Liver (tissue), 9 donors: ENCODE data around the gene TJP2. TPM values are rescaled to one million over a fixed set of nuclear protein-coding genes. Genes with fewer than 3 reads are reported as not detected.

ENCODE experiments used
- DNase-seq: peaks from one replicate; pipeline ENCODE4 v3.0.0-alpha.2; 2017; ENCODE audit warnings: low spot score
- H3K27ac ChIP-seq, 2 donors: one replicate each; pipeline ENCODE4 v1.7.0; 2013; ENCODE audit warnings: inconsistent platforms in 2 of 2, low read length in 2 of 2, control low read depth in 1 of 2, low read depth in 1 of 2, mild to moderate bottlenecking in 1 of 2
- H3K27me3 ChIP-seq, 4 donors: one replicate each; pipeline versions ENCODE4 v1.6.1 to v1.7.0; 2013; ENCODE audit warnings: low read length in 3 of 4, inconsistent platforms in 1 of 4, mild to moderate bottlenecking in 1 of 4, moderate library complexity in 1 of 4; ENCODE audit not compliant: control insufficient read depth in 4 of 4, insufficient read depth in 4 of 4
- H3K36me3 ChIP-seq, 4 donors: one replicate each; pipeline versions ENCODE4 v1.6.1 to v1.7.0; 2013; ENCODE audit warnings: low read length in 3 of 4, mild to moderate bottlenecking in 3 of 4, low read depth in 1 of 4, moderate library complexity in 1 of 4; ENCODE audit not compliant: control insufficient read depth in 4 of 4, insufficient read depth in 3 of 4
- H3K4me1 ChIP-seq, 4 donors: one replicate each; pipeline versions ENCODE4 v1.6.1 to v1.7.0; 2013; ENCODE audit warnings: low read length in 3 of 4, mild to moderate bottlenecking in 3 of 4, moderate library complexity in 1 of 4; ENCODE audit not compliant: control insufficient read depth in 4 of 4, insufficient read depth in 4 of 4
- H3K4me3 ChIP-seq, 3 donors: one replicate each; pipeline versions ENCODE4 v1.6.1 to v1.7.0; 2013; ENCODE audit warnings: low read length in 3 of 3, control low read depth in 1 of 3, low read depth in 1 of 3, mild to moderate bottlenecking in 1 of 3
- H3K9ac ChIP-seq, 2 donors: one replicate each; pipeline ENCODE4 v1.7.0; 2013; ENCODE audit warnings: low read length in 2 of 2, mild to moderate bottlenecking in 2 of 2, moderate library complexity in 2 of 2, control low read depth in 1 of 2, low read depth in 1 of 2
- H3K9me3 ChIP-seq, 4 donors: one replicate each; pipeline versions ENCODE4 v1.6.1 to v1.7.0; 2013; ENCODE audit warnings: low read length in 3 of 4; ENCODE audit not compliant: control insufficient read depth in 4 of 4
- EGR1 ChIP-seq, 2 donors: IDR thresholded peaks; 2 replicates each; pipeline ENCODE4 v1.6.1; 2016 to 2018; ENCODE audit warnings: antibody characterized with exemption in 2 of 2, low read depth in 2 of 2
- FOXA1 ChIP-seq: IDR thresholded peaks from 2 replicates; pipeline ENCODE4 v1.6.1; 2016; ENCODE audit warnings: antibody characterized with exemption
- FOXA2 ChIP-seq: IDR thresholded peaks from 2 replicates; pipeline ENCODE4 v1.6.1; 2016; ENCODE audit warnings: antibody characterized with exemption
- GABPA ChIP-seq, 2 donors: IDR thresholded peaks in 1 of 2; conservative IDR thresholded peaks in 1 of 2; 2 replicates each; pipeline ENCODE4 v1.6.1; 2016; ENCODE audit warnings: antibody characterized with exemption in 2 of 2, mild to moderate bottlenecking in 1 of 2, moderate library complexity in 1 of 2
- HNF4A ChIP-seq, 2 donors: conservative IDR thresholded peaks; 2 replicates each; pipeline ENCODE4 v1.6.1; 2016; ENCODE audit warnings: antibody characterized with exemption in 2 of 2, mild to moderate bottlenecking in 2 of 2
- HNF4G ChIP-seq: IDR thresholded peaks from 2 replicates; pipeline ENCODE4 v1.6.1; 2016; ENCODE audit warnings: antibody characterized with exemption
- JUND ChIP-seq, 2 donors: IDR thresholded peaks; 2 replicates each; pipeline ENCODE4 v1.6.1; 2016; ENCODE audit warnings: antibody characterized with exemption in 2 of 2
- NR2F2 ChIP-seq: IDR thresholded peaks from 2 replicates; pipeline ENCODE4 v1.6.1; 2016; ENCODE audit warnings: antibody characterized with exemption
- RAD21 ChIP-seq, 2 donors: IDR thresholded peaks; 2 replicates each; pipeline ENCODE4 v1.6.1; 2016; ENCODE audit warnings: antibody characterized with exemption in 2 of 2, mild to moderate bottlenecking in 2 of 2
- RXRA ChIP-seq, 2 donors: IDR thresholded peaks; 2 replicates each; pipeline ENCODE4 v1.6.1; 2017 to 2018; ENCODE audit warnings: antibody characterized with exemption in 2 of 2, mild to moderate bottlenecking in 1 of 2
- SP1 ChIP-seq: IDR thresholded peaks from 2 replicates; pipeline ENCODE4 v1.6.1; 2018; ENCODE audit warnings: antibody characterized with exemption, mild to moderate bottlenecking
- TAF1 ChIP-seq: conservative IDR thresholded peaks from 2 replicates; pipeline ENCODE4 v1.6.1; 2016; ENCODE audit warnings: antibody characterized with exemption, mild to moderate bottlenecking
- YY1 ChIP-seq: IDR thresholded peaks from 2 replicates; pipeline ENCODE4 v1.6.1; 2016; ENCODE audit warnings: antibody characterized with exemption, mild to moderate bottlenecking
- WGBS: extraction: QIAGEN DNeasy Blood & Tissue Kit; methylation state at CpG from one replicate; pipeline ENCODE4 v1.1.7; 2013; 5-methylcytosine and 5-hydroxymethylcytosine counted together
- polyA plus RNA-seq, 2 donors: library from polyadenylated mRNA; stranded (reverse) in 1 of 2; unstranded in 1 of 2; fragments of 200-250 nt in 1 of 2; fragments of >200 nt in 1 of 2; fragmentation: Nextera tagmentation in 1 of 2; extraction: Ambion mirVana in 1 of 2; gene quantifications; one replicate each; pipeline versions ENCODE4 v1.2.1 to v1.2.3, GENCODE V29; 2013 to 2015
- total RNA-seq, 2 donors: library from RNA; depleted of rRNA; stranded (reverse); fragments of >200 nt; gene quantifications; one replicate each; pipeline ENCODE4 v1.2.3, GENCODE V29; 2014
- TF ChIP-seq, protein P1 (sequence below): fragments of 150-350 bp; IDR thresholded peaks from 2 replicates; pipeline ENCODE4 v1.5.1; 2017; ENCODE audit warnings: improper control_type of control experiment, low read depth, low read length; ENCODE audit not compliant: missing input control
- TF ChIP-seq, protein P2 (sequence below): IDR thresholded peaks from 2 replicates; pipeline ENCODE4 v1.6.1; 2016; ENCODE audit warnings: antibody characterized with exemption
- TF ChIP-seq, protein P3 (sequence below): IDR thresholded peaks from 2 replicates; pipeline ENCODE4 v1.6.1; 2016; ENCODE audit warnings: antibody characterized with exemption
- TF ChIP-seq, protein P4 (sequence below): IDR thresholded peaks from 2 replicates; pipeline ENCODE4 v1.6.1; 2016; ENCODE audit warnings: antibody characterized with exemption, mild to moderate bottlenecking
- TF ChIP-seq, protein P5 (sequence below): IDR thresholded peaks from 2 replicates; pipeline ENCODE4 v1.6.1; 2016; ENCODE audit warnings: antibody characterized with exemption
- donor health status: healthy.
- donor health status: healthy.
- donor health status: healthy.
- donor health status: healthy.
- donor health status: healthy.

The TJP2 gene
- total and polyA plus RNA-seq, 4 donors, result 23.2 to 74.0 (median 32.6) TPM

DNA sequence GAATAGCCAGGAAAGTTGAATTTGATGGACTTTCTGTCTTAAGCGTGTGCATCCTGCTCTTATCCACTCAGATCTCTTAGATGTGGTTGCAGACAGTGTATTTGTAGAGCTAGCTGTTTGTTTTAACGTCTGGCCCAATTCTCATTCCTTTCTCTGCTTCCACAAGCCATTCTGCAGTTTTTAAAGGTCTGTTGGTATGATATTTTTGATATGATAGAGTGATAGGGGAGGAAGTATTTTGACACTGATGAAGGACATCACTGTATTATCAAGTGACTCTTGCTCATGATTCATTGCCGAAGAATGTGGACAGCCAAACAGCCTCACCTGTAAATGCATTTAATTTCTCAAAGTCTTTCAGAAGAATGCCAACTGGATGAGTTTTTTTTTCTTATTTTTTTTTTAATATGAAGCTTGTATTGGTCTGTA is 4.5 kb downstream of the TJP2 start:
- H3K27me3 ChIP-seq, result no peaks in the 10 kb centered on the region
- peaks cover 8 to 52% (median 20%) of the 10 kb centered on the region in 4 donors for H3K4me1 ChIP-seq
- peak overlapping the region; percentile 78 to 83 for H3K27ac ChIP-seq
- no peaks in the 10 kb centered on the region for H3K9me3 ChIP-seq
- peak overlapping the region; percentile 32 to 45 for H3K9ac ChIP-seq
- peak overlapping the region in 2 of 3 donors; percentile 21 to 74 for H3K4me3 ChIP-seq
- DNase-seq, result no peak
- H3K36me3 ChIP-seq, result peaks cover 0 to 8% (median 2%) of the 10 kb centered on the region in 4 donors
- TF ChIP-seq RAD21 (IDR thresholded peaks at IDR 0.05) (no peak), JUND (IDR thresholded peaks at IDR 0.05) (peak in 1 of 2 donors; percentile 26), EGR1 (IDR thresholded peaks at IDR 0.05; ENCODE audit: low read depth in 2 of 2) (no peak)
- TF ChIP-seq, protein P1, sequence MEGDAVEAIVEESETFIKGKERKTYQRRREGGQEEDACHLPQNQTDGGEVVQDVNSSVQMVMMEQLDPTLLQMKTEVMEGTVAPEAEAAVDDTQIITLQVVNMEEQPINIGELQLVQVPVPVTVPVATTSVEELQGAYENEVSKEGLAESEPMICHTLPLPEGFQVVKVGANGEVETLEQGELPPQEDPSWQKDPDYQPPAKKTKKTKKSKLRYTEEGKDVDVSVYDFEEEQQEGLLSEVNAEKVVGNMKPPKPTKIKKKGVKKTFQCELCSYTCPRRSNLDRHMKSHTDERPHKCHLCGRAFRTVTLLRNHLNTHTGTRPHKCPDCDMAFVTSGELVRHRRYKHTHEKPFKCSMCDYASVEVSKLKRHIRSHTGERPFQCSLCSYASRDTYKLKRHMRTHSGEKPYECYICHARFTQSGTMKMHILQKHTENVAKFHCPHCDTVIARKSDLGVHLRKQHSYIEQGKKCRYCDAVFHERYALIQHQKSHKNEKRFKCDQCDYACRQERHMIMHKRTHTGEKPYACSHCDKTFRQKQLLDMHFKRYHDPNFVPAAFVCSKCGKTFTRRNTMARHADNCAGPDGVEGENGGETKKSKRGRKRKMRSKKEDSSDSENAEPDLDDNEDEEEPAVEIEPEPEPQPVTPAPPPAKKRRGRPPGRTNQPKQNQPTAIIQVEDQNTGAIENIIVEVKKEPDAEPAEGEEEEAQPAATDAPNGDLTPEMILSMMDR, result no peak
- WGBS, result 26% methylated on average over 3 of the region's 3 CpGs

DNA sequence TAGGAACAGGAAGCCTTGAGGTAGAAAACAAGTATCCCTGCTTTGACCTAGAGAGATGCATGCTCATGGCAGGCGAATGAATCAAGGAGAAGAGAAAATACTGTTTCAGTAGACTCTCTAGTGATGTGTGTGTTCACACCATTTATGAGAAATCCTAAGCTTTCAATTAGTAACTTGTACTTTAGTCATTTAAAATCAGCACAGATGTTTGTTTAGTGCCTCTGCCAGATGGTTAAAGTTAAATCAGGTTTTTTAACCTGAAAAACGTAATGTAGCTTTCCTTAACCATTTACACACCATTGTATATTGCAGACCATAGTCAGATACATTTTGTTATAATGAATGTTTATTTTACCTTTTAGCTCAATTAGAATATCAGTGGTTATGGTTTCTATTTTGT is 5.0 kb downstream of the TJP2 start:
- DNase-seq, result no peak
- H3K4me1 ChIP-seq, result peaks cover 8 to 52% (median 20%) of the 10 kb centered on the region in 4 donors
- no peak overlapping the region for H3K4me3 ChIP-seq
- H3K27ac ChIP-seq, result peak overlapping the region; percentile 78 to 83
- peaks cover 0 to 8% (median 2%) of the 10 kb centered on the region in 4 donors for H3K36me3 ChIP-seq
- H3K27me3 ChIP-seq, result no peaks in the 10 kb centered on the region
- H3K9ac ChIP-seq, result peak overlapping the region in 1 of 2 donors; percentile 45
- peak; percentile 86 for TF ChIP-seq FOXA2
- TF ChIP-seq, protein P2, sequence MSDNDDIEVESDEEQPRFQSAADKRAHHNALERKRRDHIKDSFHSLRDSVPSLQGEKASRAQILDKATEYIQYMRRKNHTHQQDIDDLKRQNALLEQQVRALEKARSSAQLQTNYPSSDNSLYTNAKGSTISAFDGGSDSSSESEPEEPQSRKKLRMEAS, result no peak
- no peak for TF ChIP-seq TAF1
- peak; percentile 58 for TF ChIP-seq FOXA1
- TF ChIP-seq RXRA (IDR thresholded peaks at IDR 0.05), result peak; percentile 44 to 75
- TF ChIP-seq EGR1 (IDR thresholded peaks at IDR 0.05; ENCODE audit: low read depth in 2 of 2), result peak in 1 of 2 donors; percentile 16
- TF ChIP-seq, protein P3, sequence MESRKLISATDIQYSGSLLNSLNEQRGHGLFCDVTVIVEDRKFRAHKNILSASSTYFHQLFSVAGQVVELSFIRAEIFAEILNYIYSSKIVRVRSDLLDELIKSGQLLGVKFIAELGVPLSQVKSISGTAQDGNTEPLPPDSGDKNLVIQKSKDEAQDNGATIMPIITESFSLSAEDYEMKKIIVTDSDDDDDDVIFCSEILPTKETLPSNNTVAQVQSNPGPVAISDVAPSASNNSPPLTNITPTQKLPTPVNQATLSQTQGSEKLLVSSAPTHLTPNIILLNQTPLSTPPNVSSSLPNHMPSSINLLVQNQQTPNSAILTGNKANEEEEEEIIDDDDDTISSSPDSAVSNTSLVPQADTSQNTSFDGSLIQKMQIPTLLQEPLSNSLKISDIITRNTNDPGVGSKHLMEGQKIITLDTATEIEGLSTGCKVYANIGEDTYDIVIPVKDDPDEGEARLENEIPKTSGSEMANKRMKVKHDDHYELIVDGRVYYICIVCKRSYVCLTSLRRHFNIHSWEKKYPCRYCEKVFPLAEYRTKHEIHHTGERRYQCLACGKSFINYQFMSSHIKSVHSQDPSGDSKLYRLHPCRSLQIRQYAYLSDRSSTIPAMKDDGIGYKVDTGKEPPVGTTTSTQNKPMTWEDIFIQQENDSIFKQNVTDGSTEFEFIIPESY, result peak; percentile 27
- TF ChIP-seq, protein P4, sequence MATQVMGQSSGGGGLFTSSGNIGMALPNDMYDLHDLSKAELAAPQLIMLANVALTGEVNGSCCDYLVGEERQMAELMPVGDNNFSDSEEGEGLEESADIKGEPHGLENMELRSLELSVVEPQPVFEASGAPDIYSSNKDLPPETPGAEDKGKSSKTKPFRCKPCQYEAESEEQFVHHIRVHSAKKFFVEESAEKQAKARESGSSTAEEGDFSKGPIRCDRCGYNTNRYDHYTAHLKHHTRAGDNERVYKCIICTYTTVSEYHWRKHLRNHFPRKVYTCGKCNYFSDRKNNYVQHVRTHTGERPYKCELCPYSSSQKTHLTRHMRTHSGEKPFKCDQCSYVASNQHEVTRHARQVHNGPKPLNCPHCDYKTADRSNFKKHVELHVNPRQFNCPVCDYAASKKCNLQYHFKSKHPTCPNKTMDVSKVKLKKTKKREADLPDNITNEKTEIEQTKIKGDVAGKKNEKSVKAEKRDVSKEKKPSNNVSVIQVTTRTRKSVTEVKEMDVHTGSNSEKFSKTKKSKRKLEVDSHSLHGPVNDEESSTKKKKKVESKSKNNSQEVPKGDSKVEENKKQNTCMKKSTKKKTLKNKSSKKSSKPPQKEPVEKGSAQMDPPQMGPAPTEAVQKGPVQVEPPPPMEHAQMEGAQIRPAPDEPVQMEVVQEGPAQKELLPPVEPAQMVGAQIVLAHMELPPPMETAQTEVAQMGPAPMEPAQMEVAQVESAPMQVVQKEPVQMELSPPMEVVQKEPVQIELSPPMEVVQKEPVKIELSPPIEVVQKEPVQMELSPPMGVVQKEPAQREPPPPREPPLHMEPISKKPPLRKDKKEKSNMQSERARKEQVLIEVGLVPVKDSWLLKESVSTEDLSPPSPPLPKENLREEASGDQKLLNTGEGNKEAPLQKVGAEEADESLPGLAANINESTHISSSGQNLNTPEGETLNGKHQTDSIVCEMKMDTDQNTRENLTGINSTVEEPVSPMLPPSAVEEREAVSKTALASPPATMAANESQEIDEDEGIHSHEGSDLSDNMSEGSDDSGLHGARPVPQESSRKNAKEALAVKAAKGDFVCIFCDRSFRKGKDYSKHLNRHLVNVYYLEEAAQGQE, result peak; percentile 27
- TF ChIP-seq HNF4G, result peak; percentile 61
- TF ChIP-seq YY1, result peak; percentile 68
- TF ChIP-seq, protein P5, sequence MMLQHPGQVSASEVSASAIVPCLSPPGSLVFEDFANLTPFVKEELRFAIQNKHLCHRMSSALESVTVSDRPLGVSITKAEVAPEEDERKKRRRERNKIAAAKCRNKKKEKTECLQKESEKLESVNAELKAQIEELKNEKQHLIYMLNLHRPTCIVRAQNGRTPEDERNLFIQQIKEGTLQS, result no peak
- no peak for TF ChIP-seq NR2F2
- TF ChIP-seq GABPA (IDR thresholded peaks at IDR 0.05 in 1 of 2, conservative IDR thresholded peaks at IDR 0.05 in 1 of 2), result no peak
- TF ChIP-seq RAD21 (IDR thresholded peaks at IDR 0.05), result peak in 1 of 2 donors; percentile 34
- TF ChIP-seq, protein P1, result no peak
- TF ChIP-seq JUND (IDR thresholded peaks at IDR 0.05), result peak in 1 of 2 donors; percentile 74
- peak; percentile 55 for TF ChIP-seq SP1
- TF ChIP-seq HNF4A (conservative IDR thresholded peaks at IDR 0.05), result peak; percentile 73 to 75
- H3K9me3 ChIP-seq, result no peaks in the 10 kb centered on the region
- 26% methylated on average over 2 of the region's 2 CpGs for WGBS
